NCI-H1048 (cell line): ENCODE data around the gene PLPPR1.

Source experiments
- DNase-seq: peaks from one replicate; lab custom pipeline; 2025; lab: John Stamatoyannopoulos, UW

The PLPPR1 gene

DNA sequence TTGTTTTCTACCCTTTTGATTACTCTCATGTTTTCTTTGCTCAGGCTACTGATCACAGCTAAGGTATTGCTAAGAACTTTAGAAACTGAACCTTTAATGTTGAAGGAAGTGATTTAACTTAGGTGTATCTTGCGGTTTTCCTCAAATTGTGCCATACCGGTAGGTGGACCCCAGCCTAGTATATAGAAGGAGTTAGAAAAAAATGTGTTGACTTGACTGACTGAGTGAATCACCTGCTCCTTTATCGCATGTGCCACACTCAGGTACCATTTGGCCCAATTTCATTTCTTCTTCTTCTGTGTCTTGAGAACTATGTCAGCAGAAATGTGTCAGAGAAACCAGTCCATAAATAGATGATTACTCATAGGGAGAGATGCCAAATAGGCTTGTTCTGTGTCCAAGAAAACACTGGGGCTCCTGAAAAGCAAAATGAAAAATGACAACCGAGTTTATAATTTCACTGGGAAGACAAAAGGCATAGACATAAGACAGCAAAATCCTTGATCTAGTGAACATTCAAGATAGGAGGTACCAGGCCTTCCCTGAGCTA, 19.4 kb downstream of the PLPPR1 start:
- no peak for DNase-seq

DNA sequence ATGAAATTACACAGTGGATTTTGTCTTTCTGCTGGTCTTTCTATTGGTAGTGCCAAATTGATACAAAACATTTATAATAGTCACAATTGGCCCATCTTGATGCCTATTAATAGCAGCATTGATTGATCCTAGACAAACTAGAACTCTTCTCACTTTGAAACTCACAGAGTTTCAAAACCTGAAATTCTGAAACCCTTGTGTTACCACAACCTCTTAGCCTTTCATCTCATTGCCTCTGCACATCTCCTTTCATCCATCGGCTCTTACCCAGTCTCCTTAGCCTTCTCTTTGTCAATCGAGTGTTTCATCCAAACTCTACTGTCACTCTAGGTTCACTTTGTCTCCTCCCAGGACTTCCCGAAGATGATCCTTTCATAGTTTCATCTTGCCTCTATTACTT, 22.1 kb downstream of the PLPPR1 start:
- DNase-seq = no peak

DNA sequence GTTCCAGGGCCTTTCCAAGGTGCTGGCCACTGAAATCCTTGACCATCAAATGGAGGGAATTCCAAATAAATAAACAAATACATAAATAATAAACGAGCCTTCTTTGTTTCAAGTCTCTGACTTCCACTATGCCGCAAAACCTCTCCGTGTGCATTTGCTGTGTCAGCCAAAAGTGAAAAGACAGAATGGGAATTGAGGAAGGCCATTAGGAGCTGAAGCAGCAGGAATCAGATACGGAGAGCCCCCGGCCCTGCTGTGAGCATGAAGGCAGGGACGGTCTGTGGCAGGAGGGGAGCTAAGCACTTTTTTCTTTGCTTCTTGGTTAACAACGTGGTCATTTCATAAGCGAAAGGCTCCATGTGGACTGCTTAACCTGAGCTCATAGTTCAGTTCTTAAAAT, 26.1 kb downstream of the PLPPR1 start:
- no peak for DNase-seq

DNA sequence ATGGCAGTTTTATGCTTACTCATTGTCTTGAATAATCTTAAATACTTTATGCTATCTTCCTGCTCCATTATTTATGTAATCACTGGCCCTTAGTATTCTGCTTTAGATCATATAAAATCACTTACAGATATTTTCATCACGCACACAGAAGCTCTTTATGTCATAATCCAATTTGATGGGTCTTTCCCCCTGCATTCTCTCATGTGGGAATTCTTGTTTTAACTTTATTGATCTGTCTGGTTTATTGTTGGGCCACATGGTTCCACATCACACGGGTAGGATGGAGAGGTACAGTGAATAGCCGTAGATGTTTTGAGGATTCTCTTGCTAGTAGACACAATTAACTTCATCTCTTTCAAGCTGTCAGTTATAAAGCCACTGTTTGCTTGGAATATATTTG, 27.0 kb downstream of the PLPPR1 start:
- DNase-seq = no peak

DNA sequence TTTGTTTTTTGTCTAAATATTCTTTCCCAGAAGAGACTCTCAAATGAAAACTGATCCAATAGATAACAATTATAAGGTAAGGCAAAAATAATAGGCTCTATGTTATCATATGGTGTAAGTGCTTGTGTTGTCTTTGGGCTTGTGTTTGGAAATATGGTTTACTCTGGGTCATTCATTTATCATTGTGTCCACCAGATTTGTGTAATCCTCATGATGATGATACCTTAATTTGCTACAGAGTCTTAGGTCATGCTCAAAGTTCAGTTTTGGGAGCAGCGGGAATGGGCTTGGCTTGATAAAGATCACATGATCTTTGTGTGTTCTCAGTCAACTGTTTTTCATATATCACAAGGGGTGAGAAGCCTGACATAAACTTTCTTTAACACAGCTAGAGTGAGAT, 34.2 kb downstream of the PLPPR1 start:
- no peak for DNase-seq

DNA sequence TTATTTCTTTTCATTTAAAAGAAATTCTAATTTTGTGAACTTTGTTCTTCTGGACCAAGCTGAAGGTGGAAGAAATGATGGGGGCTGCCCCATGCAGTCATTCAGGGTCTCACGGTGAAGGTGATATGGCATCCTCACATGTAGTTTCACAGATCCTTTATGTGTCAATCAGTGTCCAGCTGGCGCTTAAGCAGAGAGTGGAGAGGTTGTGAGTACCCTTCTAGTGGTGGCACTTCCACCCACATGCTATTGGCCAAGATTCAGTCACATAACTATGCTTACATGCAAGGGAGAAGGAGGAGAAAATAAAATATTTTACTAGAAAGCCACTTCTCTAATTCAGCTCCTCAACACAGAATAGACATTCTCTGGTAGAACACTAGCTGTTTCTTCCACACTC, 34.7 kb downstream of the PLPPR1 start:
- DNase-seq = no peak

DNA sequence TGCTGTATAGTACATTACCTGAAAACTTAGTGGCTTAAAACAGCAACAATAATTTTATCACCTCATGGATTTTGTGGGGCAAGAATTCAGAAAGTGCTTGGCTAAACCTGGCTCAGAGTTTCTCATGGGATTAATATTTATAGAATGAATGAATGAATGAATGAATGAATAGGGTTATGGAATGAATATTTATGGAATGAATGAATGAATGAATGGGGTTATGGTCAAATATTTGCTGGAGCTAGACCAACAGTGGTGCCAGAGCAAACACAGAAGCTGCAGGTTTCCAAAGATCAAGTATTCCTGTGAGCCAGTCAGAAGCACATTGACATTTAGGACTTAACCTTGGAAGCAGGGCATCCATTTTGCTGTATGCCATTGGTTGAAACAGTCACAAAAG, 35.7 kb downstream of the PLPPR1 start:
- DNase-seq = no peak

DNA sequence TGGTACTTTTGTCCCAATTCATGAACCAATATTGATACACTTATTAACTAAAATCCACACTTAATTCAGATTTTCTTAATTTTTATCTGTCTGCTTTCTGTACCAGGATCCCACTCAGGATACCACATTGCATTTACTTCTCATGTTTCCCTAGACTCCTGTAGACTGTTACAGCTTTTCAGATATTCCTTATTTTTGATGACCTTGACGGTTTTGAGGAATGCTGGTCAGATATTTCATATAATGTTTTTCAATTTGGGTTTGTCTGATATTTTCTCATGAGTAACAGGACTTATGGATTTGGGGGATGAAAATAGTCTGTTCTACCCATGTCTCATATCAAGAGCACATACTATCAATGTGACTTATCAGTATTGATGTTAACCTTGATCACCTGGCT, 37.4 kb downstream of the PLPPR1 start:
- DNase-seq = no peak

DNA sequence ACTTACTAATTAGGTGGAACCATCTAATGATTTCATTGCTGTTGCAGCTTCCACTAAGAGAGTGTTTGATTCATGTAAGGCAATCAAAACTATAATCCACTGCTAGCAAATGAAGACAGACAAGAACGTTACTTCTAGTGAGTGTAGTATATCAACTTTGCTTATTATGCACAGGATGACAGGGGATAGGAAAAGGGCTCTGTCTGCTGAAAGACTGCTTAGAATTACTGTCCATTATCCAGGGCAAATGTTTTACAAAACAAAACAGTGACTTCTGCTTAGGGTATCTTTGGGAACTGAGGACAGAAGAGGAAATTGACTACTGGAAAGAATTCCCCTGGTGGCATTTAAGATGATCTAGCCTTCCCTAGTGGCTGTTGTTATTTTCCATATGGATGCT, 40.2 kb downstream of the PLPPR1 start:
- no peak for DNase-seq

DNA sequence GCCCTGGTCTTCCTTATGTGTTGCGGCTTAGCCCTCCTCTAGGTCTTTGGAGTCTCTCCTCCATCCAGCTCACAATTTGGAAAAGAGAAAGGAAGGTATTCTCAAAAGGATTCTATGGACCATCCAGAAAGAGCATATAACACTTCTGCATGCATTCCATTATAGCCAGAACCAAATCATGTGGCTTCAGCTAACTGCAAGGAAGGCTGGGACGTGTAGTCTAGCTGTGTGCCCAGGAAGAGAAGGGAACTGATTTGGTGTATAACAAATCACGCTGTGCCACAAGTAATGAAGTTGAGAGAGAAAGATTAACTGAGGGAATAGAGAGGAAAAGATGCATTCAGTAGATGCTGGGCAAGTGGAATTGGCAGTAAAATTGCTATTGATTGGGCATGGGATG, 43.7 kb downstream of the PLPPR1 start:
- no peak for DNase-seq

DNA sequence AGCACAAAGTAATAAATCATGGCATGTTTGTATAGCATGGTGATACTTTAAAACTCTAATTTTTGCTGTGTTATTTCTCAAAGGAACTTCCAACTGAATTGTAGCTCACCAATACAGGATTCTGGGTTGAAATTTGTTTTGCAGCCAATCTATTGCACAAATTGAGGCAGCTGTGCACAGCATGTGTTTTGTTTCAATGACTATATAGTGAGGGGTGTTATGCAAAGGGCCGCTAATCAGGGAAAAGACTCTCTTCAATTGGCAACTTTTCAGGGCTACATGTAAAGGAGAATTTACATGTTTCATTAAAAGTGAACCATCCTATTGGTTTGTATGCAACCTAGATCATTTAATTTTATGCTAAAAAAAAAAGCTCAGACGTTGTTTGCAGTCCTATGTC, 44.6 kb downstream of the PLPPR1 start:
- no peak for DNase-seq

DNA sequence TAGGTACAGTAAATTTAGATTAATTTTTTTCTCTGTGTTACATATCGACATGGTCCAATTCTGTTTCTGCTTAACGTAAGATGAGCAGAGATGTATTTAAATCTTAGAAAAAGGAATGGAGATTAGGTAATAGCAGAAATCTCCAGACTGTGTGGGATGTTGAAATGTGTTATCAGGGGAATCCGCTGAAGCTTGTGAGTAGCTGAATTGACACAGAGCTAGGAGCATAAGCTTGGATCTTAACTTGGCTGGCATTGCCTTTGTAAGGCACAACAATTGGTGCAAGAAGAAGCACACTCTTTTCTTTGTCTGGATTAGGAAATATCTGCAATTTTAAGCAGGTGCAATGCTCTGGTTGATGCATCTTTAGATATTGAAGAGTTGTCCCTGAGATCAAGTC, 53.1 kb downstream of the PLPPR1 start:
- no peak for DNase-seq

DNA sequence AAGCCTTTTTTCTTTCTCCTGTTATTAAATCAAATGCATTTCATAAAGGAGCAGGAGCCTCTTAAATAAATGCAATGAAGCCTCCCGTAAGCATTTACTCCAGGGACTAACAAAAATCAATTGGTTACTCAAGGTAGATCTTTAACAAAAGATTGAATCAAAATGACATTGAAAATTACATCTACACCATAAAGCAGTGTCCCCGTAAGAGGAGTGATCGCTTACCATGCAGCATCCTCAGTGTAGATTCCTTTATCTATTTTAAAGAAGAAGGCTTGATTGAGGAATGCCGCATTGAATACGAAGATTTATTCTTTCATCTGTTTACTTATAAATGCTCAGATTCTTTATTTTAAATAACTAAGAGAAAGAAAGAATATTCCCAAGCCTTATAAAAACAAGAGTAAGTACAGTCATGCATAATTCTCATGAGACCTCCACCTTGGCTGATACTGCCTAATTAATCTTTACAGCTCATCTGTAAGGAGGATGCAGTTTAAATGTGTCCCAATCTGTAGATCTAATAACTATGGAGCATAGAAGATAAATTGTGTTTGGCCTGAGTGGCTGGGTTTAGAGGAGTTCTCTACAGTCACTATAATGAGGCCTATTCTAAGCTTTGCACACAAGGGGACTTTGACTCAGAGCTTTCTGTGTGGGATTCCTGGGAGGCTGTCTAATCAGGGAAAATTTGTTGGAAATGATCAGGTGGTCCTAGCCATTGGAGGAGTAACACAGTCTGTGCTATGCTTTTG, 55.1 kb downstream of the PLPPR1 start:
- no peak for DNase-seq

DNA sequence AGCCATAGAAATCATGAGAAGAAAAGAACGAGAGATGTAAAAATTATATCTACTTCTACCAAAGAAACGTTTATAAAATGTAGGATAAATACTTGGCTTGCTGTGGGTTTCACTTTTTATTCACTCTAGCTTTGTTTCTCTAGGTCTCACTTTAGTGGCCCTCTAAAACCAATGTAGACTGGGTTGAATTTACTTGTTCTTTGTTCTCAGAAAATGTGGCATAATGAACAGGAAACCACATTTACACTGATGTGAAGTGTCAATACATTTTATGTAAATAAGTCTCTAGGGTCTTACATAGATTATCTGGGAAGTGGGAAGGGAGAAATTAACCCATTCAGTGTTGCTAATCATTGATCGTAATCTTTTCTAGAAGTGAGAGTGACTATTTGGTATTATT, 58.9 kb downstream of the PLPPR1 start:
- no peak for DNase-seq

DNA sequence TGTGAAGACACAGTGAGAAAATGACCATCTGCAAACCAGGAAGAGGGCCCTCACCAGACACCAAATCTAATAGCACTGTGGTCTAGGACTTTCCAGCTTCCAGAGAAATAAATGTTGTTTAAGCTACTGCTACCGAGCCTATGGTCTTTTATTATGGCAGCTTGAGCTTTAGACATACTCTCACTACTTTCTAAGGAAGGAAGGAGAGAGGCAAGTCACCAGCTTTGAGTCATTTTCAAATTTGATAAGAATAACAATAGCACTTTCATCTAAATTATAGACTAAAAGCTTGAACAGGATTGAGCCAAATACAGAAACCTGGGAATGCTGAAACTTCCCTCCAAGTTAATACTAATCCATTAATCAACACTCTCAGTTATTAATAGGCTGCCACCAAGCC, 64.4 kb downstream of the PLPPR1 start:
- no peak for DNase-seq

DNA sequence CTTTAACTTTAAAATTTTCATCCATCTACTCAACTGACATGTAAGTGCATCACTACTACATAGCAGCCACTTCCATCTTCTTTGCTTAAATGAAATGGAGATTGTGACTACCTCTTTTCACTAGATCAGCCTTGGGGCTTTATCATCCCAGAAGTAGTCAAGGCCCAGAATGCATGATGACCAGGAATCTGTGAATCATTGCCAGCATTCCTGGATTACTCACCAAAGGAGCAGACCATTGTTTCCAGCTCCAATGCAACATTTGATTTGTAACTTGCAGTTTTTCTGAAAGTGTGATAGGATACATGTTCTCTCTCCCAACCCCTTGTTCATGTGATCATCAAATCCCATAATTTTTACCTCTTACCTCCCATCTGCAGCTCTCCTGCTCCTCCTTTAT, 65.1 kb downstream of the PLPPR1 start:
- no peak for DNase-seq

DNA sequence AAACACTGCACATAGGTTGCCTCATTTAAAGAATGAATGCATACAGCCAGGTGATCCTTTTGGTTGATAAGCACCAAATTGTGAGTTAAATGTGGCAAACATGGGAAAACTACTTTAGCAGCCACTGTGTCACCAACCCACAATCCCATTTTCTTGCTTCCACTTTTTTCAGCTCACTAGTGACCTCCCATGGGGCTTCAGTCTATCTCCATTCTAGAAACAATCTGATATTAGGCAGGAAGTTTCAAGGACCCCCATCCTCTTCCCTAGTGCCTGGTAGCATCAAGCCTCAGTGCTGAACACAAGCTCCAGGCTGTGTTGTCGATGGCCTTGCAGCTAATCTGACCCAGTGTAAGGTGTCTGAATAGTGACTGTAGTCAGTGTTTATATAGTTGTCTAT, 66.2 kb downstream of the PLPPR1 start:
- no peak for DNase-seq

DNA sequence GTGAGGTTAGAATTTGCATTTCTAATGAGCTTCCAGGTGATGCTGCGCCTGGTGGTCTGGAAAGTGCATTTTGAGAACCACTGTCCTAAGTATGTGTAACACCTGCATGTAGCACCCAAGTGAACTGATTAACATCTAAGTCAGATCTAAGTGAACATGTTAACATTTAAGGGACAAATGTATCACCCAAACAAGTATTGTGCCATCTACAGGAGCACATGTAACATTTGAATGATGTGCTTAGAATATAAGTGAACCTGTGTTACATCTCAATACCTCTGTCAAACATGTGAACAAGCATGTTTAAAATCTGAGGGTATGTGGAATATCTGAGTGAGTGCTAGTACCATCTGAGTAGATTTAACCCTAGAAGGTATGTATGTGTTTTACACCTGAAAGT, 68.7 kb downstream of the PLPPR1 start:
- DNase-seq = no peak

DNA sequence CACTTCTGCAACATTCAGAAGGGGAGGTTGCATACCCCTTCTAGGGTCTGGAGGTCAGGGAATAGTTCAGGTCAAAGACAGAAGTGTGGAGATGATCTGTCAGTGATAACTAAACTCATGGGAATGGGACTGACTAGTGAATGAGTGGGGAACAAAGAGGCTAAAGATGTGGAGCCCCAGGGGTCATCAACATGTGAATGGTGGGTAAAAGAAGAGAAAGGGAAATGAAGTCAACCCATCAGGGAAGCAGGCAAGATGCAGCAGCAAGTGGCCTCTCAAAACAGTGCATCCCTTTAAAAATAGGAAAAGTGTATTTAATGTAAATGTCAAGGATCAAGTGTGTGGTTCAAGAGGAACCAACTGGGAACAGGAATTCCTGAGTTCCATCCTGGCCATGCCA, 69.9 kb downstream of the PLPPR1 start:
- no peak for DNase-seq

DNA sequence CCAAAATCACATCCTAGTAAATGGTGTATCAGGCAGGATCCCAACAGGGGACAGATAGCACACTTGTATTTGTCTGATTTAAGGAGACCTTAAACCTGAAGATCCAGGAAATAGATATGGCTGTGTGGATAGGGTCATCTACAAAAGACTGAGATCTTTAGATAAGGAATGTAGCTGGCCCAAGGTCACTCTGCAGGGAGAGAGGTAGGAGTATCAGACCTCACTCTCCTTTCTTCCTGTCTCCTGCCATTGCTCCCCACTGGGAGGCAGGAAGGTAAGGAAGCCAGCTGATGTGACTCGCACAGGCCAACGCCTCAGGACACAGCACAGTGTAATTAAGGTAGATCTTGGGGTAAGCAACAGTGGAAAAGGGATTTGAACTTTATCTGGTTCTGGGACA, 85.8 kb downstream of the PLPPR1 start:
- no peak for DNase-seq

DNA sequence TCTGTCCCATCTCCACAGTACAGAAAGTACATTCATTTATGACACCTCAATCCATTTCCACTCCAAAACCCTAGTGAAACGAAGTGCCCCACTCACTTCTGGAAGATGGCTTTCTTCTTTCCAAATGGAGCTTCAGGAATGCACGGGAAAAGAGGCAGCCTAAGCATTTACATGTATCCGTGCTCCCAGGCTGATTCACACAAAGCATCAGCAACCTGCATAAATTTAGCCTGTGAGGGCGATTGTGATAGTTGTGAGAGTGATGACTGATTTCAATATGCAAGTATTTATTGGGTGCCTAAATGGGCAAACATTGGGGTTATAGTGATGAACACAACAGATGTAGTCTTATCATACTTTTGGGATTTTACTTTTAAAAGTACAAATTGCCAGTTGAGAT, 86.6 kb downstream of the PLPPR1 start:
- no peak for DNase-seq

DNA sequence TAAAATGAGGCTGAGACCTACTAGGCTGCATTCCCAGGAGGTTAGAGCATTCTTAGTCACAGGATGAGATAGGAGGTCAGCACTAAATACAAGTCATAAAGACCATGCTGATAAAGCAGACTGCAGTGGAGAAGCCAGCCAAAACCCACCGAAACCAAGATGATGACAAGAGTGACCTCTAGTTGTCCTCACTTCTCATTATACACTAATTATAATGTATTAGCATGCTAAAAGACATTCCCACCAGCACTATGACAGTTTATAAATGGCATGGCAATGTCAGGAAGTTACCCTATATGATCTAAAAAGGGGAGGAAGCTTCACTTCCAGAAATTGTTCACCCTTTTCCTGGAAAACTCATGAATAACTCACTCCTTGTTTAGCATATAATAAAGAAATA, 88.6 kb downstream of the PLPPR1 start:
- no peak for DNase-seq

DNA sequence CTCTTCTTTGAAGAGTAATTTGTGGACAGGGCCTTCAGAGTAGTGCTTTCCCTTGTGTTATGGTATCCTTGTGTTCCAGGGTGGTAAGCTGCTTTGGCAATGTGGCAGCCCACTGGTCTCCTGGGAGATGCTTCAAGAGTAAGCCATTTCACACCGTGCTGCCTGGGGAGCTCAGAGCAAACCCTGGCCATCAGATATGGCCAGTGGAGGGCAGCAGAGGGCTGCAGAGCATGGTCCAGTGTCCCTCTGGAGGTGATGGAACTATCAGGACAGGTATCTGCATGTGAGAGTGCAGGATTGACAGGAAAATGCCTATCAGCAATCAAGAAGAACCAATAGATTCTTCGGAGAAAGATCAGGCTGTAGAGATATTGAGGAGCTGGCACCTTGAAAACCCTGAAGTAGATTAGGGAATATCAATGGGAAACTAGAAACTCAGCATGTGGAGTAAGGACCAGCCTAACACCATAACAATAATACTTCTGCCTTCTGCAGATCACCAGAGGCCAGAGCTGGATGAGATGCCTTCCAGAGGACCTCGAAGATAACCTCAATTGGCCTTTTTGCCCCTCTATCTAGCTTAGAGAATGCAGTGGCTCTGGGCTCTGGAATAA, 90.8 kb downstream of the PLPPR1 start:
- no peak for DNase-seq

DNA sequence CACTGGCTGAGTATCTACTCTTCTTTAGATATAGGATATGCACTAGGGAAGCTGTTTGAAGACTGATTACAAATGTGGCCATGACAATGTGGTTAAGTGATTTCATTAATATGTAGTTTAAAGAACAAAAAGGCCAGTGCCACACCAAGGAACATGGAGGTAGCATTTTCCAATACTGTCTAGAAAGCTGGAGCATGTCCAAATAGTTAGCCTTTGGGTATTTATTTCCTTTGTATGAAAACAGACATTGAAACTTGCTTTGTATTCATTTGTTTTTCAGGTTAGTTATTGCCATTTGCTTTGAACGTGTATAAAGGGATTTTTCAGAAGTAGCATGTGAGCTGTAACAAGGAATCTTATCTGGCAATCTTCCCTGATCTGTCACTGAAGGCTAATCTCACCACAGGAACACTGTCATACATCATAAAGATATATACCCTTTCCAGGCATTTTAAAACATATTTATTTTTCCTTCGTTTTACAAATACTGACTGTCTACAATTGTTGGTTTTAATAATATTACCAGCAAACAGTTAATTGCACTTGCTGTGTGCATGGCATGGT, 93.4 kb downstream of the PLPPR1 start:
- no peak for DNase-seq
